MG63 (cell line): ENCODE results near the gene MEPCE. TPM values are rescaled to one million over a fixed set of nuclear protein-coding genes. Genes with fewer than 3 reads are reported as not detected.
"Not testable (repeated sequence)": the region's sequence is repeated elsewhere in the genome, so short reads cannot be mapped to it uniquely, and the experiment has no call there.

Source experiments
- DNase-seq: peaks from one replicate; pipeline ENCODE4 v3.0.0-alpha.2; 2020
- H3K27me3 ChIP-seq: fragments of 250-450 bp; sonication (Bioruptor Pico); 2 replicates; pipeline ENCODE4 v1.5.1; 2020; ENCODE audit warnings: mild to moderate bottlenecking, moderate library complexity
- H3K36me3 ChIP-seq: fragments of 250-450 bp; sonication (Bioruptor Pico); 2 replicates; pipeline ENCODE4 v1.5.1; 2020; ENCODE audit warnings: mild to moderate bottlenecking, moderate library complexity
- H3K4me3 ChIP-seq: fragments of 250-450 bp; sonication (Bioruptor Pico); 2 replicates; pipeline ENCODE4 v1.5.1; 2020; ENCODE audit warnings: mild to moderate bottlenecking, moderate library complexity
- H3K9me3 ChIP-seq: fragments of 250-450 bp; sonication (Bioruptor Pico); 2 replicates; pipeline ENCODE4 v1.5.1; 2020; ENCODE audit warnings: mild to moderate bottlenecking, moderate library complexity
- total RNA-seq: library from RNA; depleted of rRNA; stranded (reverse); fragments of >200 nt; shearing (Covaris generic); gene quantifications from 2 replicates; pipeline ENCODE4 v1.2.3, GENCODE V29; 2014; ENCODE audit warnings: low replicate concordance

The MEPCE gene
- total RNA-seq, 1 experiment from 2014 or later = 57.3 TPM

DNA sequence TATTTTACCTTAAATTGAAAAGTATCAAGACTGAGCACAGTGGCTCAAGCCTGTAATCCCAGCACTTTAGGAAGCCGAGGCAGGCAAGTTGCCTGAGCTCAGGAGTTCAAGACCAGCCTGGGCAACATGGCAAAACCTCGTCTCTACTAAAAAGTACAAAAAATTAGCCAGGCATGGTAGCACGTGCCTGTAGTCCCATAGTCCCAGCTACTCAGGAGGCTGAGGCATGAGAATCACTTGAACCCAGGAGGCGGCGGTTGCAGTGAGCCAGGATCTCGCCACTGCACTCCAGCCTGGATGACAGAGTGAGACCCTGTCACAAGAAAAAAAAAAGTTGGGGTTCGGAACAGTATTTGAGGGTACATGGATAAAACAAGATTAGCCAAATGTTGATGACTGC is 9.6 kb downstream of the MEPCE start:
- H3K4me3 ChIP-seq, DNase-seq, H3K9me3 ChIP-seq, H3K27me3 ChIP-seq: not testable (repeated sequence)
- H3K36me3 ChIP-seq = peaks cover 16% of the 10 kb centered on the region

DNA sequence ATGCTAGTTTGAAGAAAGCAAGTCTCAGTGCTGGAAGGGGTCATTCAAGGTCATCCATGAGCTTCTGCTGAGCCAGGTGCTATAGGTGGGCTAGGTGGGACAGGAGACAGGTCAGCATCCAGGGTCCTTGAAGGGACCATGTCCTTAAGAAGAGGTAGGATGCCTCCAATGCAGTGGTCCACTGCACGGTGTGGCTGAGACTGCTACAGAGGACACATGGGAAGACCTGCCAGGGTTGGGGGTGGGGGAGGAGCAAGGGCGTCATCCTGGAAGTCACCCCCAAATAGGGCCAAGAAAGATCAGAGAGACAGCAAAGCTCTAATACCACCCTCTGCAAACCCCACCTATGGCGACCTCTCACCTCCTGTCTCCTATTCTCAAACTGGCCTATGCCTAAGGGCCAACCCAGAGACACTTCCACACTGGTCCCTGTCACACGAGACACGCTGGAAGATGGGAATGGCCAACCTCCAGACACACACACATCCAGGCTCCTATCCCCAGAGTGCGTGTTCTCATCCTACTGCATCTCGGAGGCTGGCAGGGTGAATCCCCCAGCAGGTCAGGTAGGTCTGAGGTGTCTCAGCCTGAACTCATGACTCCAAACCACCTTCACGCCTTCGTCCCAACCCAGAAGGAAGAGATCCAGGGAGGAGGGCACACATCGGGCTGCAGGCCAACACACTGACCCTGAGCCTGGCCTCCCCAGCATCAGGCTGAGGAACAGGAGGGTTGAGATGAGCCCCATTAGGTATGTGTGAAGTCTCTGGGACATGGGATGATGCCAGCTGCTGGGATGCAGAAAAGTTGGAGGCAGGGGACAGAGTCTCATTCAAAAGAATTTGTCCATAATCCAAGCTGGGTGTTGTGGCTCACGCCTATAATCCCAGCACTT is 12.3 kb downstream of the MEPCE start:
- no peaks in the 10 kb centered on the region for H3K9me3 ChIP-seq
- H3K27me3 ChIP-seq = no peaks in the 10 kb centered on the region
- H3K4me3 ChIP-seq = no peak overlapping the region
- no peak for DNase-seq
- H3K36me3 ChIP-seq = no peaks in the 10 kb centered on the region

DNA sequence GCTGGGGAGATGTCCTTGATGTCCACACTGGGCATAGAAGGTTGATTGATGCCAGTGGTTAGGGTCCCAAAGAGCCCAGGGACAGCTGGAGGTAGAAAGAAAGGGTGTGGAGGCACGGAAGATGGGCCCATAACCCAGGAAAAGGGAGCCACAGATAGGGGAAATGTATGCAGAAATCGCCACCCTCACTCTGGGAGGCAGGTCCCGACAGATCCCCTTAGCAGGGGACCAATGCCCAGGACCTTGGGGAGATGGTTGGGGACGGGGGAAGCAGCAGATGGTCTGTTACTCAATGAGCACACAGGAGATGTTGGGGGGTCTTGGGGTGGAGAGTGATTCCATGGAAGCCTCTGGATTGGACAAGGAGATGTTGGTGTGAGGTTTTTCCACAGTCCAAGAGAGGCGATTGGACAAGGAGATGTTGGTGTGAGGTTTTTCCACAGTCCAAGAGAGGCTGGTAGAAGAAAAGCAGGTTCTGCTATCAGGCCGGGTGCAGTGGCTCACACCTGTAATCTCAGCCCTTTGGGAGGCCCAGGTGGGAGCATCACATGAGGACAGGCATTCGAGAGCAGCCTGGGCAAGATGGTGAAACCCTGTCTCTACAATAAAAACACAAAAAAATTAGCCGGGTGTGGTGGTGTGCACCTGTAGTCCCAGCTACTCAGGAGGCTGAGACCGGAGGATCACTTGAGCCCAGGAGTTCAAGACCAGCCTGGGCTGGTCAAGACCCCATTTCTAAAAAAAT is 13.6 kb downstream of the MEPCE start:
- no peaks in the 10 kb centered on the region for H3K27me3 ChIP-seq

DNA sequence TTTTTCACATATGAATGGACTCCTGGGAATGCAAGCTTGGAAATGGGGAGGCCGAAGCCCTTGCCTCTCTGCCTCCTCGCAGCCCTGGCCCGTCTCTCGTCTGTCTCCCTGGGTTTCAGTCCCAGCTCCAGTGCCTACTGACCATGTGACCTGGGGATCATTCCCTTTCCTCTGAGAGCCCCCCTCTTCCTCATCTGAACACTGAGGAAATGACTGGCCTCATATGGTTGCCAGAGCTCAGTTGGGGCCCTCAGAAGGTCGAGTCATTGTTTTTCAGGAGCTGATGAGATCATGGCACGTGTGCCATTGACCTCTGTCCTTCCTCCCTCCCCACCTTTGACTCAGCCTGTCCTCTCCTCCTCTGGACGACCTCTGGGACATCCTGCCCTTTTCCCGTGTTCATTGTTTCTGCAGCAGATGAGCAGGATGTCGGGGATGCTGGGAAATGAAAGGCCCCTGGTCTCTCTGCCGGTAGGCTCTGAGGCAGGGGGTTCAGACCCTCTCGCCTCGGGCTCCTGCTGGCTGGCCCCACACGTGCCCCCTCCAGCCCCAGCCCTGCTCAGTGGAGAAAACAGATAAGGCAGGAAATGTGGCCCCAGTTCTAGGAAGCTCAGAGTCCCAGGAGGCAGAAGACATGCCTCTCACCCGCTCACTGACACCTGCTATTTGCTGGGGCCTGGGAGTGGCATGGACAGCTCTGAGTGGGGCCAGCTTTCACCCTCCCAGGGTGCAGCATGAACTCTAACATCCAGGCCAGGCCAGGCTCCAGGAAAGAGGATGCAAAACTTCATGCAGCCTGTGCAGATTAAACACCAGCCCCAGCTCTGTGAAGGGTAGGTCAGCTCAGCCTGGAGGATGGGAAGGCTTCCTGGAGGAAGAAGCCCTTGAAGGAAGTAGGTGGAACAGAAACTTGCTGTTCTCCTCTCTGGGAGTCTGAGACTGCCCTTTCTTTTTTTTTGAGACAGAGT is 15.0 kb downstream of the MEPCE start:
- H3K27me3 ChIP-seq = no peaks in the 10 kb centered on the region
- no peak overlapping the region for H3K4me3 ChIP-seq
- no peaks in the 10 kb centered on the region for H3K36me3 ChIP-seq
- DNase-seq = peak; percentile 86
- no peaks in the 10 kb centered on the region for H3K9me3 ChIP-seq

More for the DNA sequence above, 13.6 kb downstream of the MEPCE start:
- Histone ChIP-seq H3K9me3 (no peaks in the 10 kb centered on the region), H3K4me3 (no peak overlapping the region), H3K36me3 (no peaks in the 10 kb centered on the region)
- no peak for DNase-seq

DNA sequence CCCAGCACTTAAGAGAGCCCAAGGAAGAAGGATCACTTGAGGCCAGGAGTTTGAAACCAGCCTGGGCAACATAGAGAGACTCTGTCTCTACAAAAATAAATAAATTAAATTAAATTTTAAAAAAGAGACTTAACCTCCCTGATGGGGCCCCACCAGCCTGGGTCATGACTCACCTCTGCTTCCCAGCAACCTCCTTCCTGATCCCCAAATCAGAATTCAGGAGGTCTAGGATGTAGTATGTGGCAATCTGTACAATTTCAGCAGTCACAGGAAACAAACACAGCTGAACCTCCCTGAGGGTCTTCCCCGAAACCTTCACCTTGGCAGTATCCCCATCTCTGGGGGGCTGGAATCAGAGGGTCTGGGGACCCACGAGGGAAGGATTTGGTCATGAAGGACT is 16.4 kb downstream of the MEPCE start:
- no peaks in the 10 kb centered on the region for H3K27me3 ChIP-seq
- H3K36me3 ChIP-seq = no peaks in the 10 kb centered on the region
- DNase-seq = no peak
- no peak overlapping the region for H3K4me3 ChIP-seq
- no peaks in the 10 kb centered on the region for H3K9me3 ChIP-seq

DNA sequence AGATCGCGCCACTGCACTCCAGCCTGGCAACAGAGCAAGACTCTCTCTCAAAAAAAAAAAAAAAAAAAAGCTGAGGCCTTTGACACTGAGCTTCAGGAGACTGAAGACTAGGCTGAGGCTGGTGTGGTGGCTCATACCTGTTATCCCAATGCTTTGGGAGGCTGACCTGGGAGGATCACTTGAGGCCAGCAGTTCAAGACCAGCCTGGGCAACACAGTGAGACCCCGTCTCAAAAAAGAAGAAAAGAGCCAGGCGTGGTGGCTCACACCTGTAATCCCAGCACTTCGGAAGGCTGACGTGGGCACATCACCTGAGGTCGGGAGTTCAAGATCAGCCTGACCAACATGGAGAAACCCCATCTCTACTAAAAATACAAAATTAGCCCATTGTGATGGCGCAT is 17.7 kb downstream of the MEPCE start:
- not testable (repeated sequence) for H3K4me3 ChIP-seq, DNase-seq, H3K36me3 ChIP-seq, H3K27me3 ChIP-seq, H3K9me3 ChIP-seq

DNA sequence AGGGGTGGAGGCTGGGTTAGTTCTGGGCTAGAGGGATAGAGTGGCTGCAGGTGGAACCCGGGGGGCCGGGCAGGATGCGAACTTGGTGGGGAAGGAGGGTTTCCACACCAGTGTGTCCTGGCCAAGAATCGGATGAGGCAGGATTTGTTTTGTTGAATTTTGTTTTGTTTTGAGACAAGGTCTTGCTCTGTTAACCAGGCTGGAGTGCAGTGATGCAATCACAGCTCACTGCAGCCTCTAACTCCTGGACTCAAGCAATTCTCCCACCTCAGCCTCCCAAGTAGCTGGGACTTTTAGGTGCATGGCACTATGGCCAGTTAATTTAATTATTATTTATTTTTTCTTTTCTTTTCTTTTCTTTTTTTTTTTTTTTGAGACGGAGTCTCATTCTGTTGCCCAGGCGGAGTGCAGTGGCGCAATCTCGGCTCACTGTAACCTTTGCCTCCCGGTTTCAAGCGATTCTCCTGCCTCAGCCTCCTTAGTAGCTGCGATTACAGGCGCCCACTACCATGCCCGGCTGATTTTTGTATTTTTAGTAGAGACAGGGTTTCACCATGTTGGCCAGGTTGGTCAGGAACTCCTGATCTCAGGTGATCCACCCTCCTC is 19.7 kb downstream of the MEPCE start:
- H3K27me3 ChIP-seq = no peaks in the 10 kb centered on the region

DNA sequence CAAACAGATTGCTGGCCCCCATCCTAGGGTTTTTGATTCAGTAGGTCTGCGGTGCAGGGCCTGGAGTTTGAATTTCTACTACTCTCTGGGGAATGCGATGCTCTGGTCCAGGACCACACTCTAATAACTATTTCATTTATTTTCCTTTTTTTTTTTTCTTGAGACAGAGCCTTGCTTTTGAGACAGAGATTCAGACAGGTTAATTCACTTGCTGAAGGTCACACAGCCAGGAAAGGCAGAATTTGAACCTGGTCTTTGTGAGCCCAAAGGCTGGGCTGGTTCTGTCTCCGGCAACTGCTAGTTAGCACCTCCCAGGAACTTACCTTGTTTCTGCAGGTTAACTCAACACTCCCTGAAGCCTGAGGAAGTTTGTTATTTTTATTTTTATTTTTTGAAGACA is 22.9 kb downstream of the MEPCE start:
- H3K27me3 ChIP-seq = no peaks in the 10 kb centered on the region
- H3K36me3 ChIP-seq = no peaks in the 10 kb centered on the region
- no peaks in the 10 kb centered on the region for H3K9me3 ChIP-seq
- DNase-seq = no peak
- H3K4me3 ChIP-seq = no peak overlapping the region

More for the DNA sequence above, 19.7 kb downstream of the MEPCE start:
- Histone ChIP-seq H3K36me3 (no peaks in the 10 kb centered on the region), H3K4me3 (no peak overlapping the region), H3K9me3 (no peaks in the 10 kb centered on the region)
- DNase-seq = no peak

DNA sequence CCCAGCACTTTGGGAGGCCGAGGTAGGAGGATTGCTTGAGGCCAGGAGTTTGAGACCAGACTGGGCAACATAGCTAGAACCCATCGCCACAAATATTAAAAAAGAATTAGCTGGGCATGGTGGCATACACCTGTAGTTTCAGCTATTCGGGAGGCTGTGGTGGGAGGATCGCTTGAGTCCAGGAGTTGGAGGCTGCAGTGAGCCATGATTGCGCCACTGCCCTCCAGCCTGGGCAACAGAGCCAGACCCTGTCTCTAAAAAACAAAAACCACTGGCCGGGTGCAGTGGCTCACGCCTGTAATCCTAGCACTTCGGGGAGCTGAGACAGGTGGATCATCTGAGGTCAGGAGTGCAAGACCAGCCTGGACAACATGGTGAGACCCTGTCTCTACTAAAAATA is 24.2 kb downstream of the MEPCE start:
- not testable (repeated sequence) for H3K36me3 ChIP-seq, DNase-seq, H3K9me3 ChIP-seq, H3K4me3 ChIP-seq, H3K27me3 ChIP-seq

DNA sequence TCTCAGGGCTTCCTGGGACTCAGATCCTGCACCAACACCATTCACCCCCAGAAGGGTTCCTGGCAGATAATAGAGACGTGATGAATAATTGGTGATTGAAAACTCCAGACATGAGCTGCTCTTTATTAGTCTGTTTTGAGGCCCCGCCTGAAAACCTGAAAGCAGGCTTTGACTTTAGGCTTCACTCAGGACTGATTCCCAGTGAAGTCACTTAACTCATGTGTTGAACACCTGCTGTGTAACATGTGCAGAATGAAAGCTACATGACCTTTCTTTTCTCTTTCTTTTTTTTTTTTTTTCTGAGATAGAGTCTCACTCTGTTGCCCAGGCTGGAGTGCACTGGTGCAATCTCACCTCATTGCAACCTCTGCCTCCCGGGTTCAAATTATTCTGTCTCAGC is 25.6 kb downstream of the MEPCE start:
- DNase-seq = no peak
- Histone ChIP-seq H3K36me3 (no peaks in the 10 kb centered on the region), H3K4me3 (no peak overlapping the region), H3K27me3 (no peaks in the 10 kb centered on the region), H3K9me3 (no peaks in the 10 kb centered on the region)

DNA sequence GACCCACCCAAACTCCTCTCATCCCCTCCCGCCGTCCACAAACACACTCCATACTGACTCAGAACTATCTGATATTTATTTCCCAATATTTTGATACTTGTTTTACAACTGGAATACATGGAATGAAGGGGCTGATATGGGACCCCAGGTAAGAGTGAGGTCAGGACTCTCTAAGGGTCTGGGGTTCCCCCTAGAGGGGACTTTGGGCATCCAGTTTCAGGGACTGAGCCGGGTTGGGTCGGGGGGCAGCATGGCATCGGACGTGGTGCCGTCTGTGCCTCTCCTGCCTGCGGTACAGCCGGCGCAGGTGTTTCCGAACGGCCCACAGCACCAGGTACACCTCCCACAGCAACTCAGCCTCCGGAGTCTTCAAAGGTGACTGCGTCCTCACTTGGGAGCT is 26.9 kb downstream of the MEPCE start:
- no peak overlapping the region for H3K4me3 ChIP-seq
- no peak for DNase-seq
- H3K36me3 ChIP-seq = no peaks in the 10 kb centered on the region
- H3K27me3 ChIP-seq = no peaks in the 10 kb centered on the region
- H3K9me3 ChIP-seq = no peaks in the 10 kb centered on the region

DNA sequence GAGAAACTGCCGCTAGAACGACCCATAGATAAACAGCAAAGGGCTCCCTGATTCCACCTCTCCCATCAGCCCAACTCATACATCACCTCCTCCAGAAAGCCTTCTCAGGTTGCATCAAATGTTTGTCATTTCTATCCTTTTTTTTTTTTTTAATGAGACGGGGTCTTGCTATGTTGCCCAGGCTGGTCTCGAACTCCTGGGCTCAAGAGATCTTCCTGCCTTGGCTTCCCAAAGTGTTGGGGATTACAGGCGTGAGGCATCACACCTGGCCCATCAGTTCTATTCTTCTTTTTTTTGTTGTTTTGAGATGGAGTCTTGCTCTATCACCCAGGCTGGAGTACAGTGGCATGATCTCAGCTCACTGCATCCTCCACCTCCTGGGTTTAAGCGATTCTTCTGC is 27.4 kb downstream of the MEPCE start:
- no peaks in the 10 kb centered on the region for H3K36me3 ChIP-seq
- no peak for DNase-seq
- no peaks in the 10 kb centered on the region for H3K9me3 ChIP-seq
- H3K4me3 ChIP-seq = no peak overlapping the region
- H3K27me3 ChIP-seq = no peaks in the 10 kb centered on the region

DNA sequence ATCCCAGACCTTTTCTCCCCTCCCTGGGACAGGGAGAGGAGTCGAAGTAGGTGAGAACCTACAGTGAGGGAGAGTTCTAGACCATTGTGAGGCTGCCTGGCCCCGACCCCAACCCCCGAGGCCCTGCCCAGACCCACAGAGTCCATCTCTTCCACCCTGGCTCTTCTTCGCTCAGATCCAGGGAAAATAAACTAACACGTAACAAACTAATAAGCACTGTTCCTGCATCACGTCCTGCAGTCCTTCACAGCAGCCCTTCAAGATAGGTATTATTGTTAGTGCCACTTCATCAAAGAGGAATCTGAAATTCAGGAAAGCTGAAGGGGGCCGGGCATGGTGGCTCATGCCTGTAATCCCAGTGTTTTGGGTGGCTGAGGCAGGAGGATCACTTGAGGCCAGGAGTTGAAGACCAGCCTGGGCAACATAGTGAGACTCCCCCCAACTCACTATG is 34.6 kb downstream of the MEPCE start, which contains the start of gene SPACDR:
TSS of gene SPACDR (minus strand) at position 51 of the 451 bp plus-strand sequence. CDS start 235 bp downstream, outside the sequence.
- peak; percentile 49 for DNase-seq
- Histone ChIP-seq H3K36me3 (no peaks in the 10 kb centered on the region; the same call in 1 of the 2 replicates), H3K4me3 (no peak within 1 kb of the TSS), H3K27me3 (no peaks in the 10 kb centered on the region), H3K9me3 (no peaks in the 10 kb centered on the region)

DNA sequence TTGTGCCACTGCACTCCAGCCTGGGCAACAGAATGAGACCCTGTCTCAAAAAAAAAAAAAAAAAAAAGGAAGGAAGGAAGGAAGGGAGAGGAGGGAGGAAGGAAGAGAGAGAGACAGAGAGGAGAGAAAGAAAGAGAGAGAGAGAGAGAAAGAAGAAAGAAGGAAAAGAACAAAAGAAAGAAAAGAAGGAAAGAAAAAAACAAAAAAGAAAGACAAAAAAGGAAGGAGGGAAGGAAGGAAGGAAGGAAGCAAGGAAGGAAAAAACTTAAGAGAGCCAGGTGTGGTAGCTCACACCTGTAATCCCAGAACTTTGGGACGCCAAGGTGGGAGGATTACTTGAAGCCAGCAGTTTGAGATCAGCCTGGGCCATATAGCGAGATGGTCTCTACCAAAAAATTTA is 35.2 kb downstream of the MEPCE start:
- Histone ChIP-seq H3K9me3 (no peaks in the 10 kb centered on the region), H3K4me3 (no peak overlapping the region), H3K27me3 (no peaks in the 10 kb centered on the region), H3K36me3 (no peaks in the 10 kb centered on the region; the same call in 1 of the 2 replicates)
- DNase-seq = no peak

DNA sequence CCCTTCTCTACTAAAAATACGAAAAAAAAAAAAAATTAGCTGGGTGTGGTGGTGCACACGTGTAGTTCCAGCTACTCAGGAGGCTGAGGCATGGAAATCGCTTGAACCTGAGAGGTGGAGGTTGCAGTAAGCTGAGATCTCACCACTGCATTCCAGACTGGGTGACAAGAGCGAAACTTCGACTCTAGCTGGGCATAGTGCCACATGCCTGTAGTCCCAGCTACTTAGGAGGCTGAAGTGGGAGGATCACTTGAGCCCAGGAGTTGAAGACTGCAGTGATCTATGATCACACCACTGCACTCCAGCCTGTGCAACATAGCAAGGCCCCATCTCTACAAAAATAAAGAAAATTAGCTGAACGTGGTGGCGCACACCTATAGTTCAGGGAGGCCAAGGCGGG is 35.7 kb downstream of the MEPCE start:
- DNase-seq = peak; percentile 26
- H3K36me3 ChIP-seq = no peaks in the 10 kb centered on the region; the same call in 1 of the 2 replicates
- no peak overlapping the region for H3K4me3 ChIP-seq
- no peaks in the 10 kb centered on the region for H3K9me3 ChIP-seq
- no peaks in the 10 kb centered on the region for H3K27me3 ChIP-seq

DNA sequence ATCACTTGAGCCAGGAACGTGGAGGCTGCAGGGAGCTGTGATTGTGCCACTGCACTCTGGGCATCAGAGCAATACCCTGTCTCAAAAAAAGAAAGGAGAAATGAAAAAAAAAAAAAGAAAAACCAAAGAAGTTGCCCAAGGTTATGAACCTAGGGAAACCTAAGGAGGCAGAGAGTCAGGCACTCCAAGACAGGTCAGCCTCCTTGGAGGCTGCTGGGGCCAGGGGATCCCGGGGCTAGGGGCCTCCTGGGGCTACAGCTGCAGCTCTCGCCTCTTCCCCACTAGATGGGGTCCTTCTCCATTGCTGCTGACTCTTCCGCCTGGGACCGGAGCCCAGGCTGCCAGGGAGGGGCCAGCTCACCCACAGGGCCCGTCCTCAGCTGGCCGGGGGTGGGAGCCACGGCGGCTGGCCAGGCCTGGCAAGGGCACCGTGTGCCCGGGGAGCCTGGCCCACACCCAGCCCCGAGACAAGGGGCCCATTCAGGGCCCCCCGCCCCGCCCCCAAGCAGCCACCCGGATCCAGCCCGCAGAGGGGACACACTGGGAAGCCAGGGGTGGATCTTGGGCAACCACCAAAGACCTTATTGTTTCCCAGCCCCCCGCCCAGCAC is 36.2 kb downstream of the MEPCE start:
- DNase-seq = peak; percentile 89
- H3K27me3 ChIP-seq = no peaks in the 10 kb centered on the region
- no peaks in the 10 kb centered on the region; the same call in 1 of the 2 replicates for H3K36me3 ChIP-seq
- H3K9me3 ChIP-seq = no peaks in the 10 kb centered on the region
- H3K4me3 ChIP-seq = no peak overlapping the region
